ENCODE measurements around the gene SUB1.

- TF ChIP-seq CTCF (IDR thresholded peaks at IDR 0.05), result no peak
- TF ChIP-seq POLR2A (IDR thresholded peaks at IDR 0.05), result no peak
These were observed 4.2 kb upstream of the SUB1 start for GRCh38 chr5:32581010-32581785.

All from uterus (tissue), 2 donors.